NCI-H748 (cell line): Measurements from ENCODE around the gene RGMA.
"Not testable (repeated sequence)": the region's sequence is repeated elsewhere in the genome, so short reads cannot be mapped to it uniquely, and the experiment has no call there.

Experiments used
- DNase-seq: peaks from one replicate; lab custom pipeline; 2025; ENCODE audit not compliant: unreplicated experiment; lab: John Stamatoyannopoulos, UW

RGMA gene

GRCh38 chr15:93035953-93036810 lies 52.8 kb downstream of the RGMA start:
- DNase-seq, result peak; percentile 60

- DNase-seq, result no peak
Observed at GRCh38 chr15:93035092-93035915, 53.7 kb downstream of the RGMA start.

- no peak for DNase-seq
Observed at GRCh38 chr15:93034512-93034911, 54.5 kb downstream of the RGMA start.

- no peak for DNase-seq
Observed at GRCh38 chr15:93033434-93034045, 55.5 kb downstream of the RGMA start.

- DNase-seq, result not testable (repeated sequence)
Observed at GRCh38 chr15:93032515-93033206, 56.4 kb downstream of the RGMA start.

- not testable (repeated sequence) for DNase-seq
Observed at GRCh38 chr15:93031557-93032384, 57.2 kb downstream of the RGMA start.

GRCh38 chr15:93031103-93031464 lies 57.9 kb downstream of the RGMA start:
- no peak for DNase-seq

GRCh38 chr15:93030430-93031102 lies 58.4 kb downstream of the RGMA start:
- DNase-seq, result peak; percentile 46

- no peak for DNase-seq
Observed at GRCh38 chr15:93029836-93030429, 59.1 kb downstream of the RGMA start.

GRCh38 chr15:93029214-93029835 lies 59.7 kb downstream of the RGMA start:
- no peak for DNase-seq

- no peak for DNase-seq
Observed at GRCh38 chr15:93028632-93029213, 60.3 kb downstream of the RGMA start.

- DNase-seq, result no peak
Observed at GRCh38 chr15:93028111-93028631, 60.8 kb downstream of the RGMA start.

GRCh38 chr15:93027413-93027812 lies 61.6 kb downstream of the RGMA start:
- no peak for DNase-seq

GRCh38 chr15:93026380-93026817 lies 62.6 kb downstream of the RGMA start:
- no peak for DNase-seq

GRCh38 chr15:93025625-93025982 lies 63.4 kb downstream of the RGMA start:
- DNase-seq, result no peak

- DNase-seq, result no peak
Observed at GRCh38 chr15:93024716-93025624, 64.0 kb downstream of the RGMA start.

GRCh38 chr15:93024293-93024692 lies 64.7 kb downstream of the RGMA start:
- no peak for DNase-seq
